ENCODE measurements around the gene SERP2. TPM values are rescaled to one million over a fixed set of nuclear protein-coding genes. Genes with fewer than 3 reads are reported as not detected.

Gene SERP2
- polyA plus RNA-seq, 6 donors from 2014 or later = 0.52 TPM; not detected in 5

GRCh38 chr13:44364345-44365000 is 9.2 kb upstream of the SERP2 start:
- H3K4me3 Mint-ChIP-seq = no peak overlapping the region
- no peak for DNase-seq
- ATAC-seq (ENCODE audit: low read depth in 2 of 2) = no peak
- H3K9me3 Mint-ChIP-seq = peaks cover 0 to 2% (median 0%) of the 10 kb centered on the region in 7 donors
- peak overlapping the region in 2 of 6 donors; percentile 33 to 50 for H3K27ac Mint-ChIP-seq
- peaks cover 0 to 2% (median 0%) of the 10 kb centered on the region in 3 donors for H3K4me1 Mint-ChIP-seq
- H3K27me3 Mint-ChIP-seq = peaks cover 0 to 6% (median 3%) of the 10 kb centered on the region in 3 donors
- no peaks in the 10 kb centered on the region for H3K36me3 Mint-ChIP-seq

DNA sequence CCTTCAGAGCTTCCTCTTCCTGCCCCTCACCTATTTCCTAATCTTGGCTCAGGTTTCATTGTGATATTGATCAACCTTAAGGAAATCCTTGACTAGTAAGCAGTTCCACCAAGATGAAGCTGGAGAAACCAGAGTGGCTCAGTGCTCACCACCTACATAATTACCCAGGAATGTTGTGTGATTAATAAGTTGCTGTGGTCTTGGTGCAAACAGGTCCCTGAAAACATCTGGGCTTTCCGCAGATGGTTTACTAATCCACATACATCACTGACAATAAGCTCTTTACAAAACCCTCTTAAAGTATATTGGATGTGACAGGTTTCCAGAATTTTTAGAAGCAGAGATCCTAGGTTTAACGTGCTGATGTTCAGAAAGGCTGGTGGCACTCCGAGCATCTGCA is 8.6 kb upstream of the SERP2 start:
- Mint-ChIP-seq H3K4me1 (peaks cover 0 to 2% (median 0%) of the 10 kb centered on the region in 3 donors), H3K27me3 (peaks cover 0 to 6% (median 3%) of the 10 kb centered on the region in 3 donors), H3K4me3 (no peak overlapping the region), H3K9me3 (peaks cover 0 to 2% (median 0%) of the 10 kb centered on the region in 7 donors), H3K36me3 (no peaks in the 10 kb centered on the region), H3K27ac (no peak overlapping the region)
- DNase-seq (no peak), ATAC-seq (ENCODE audit: low read depth in 2 of 2) (no peak)

- Mint-ChIP-seq H3K4me3 (no peak overlapping the region), H3K27me3 (peaks cover 3 to 9% (median 4%) of the 10 kb centered on the region in 3 donors), H3K4me1 (peaks cover 0 to 2% (median 0%) of the 10 kb centered on the region in 3 donors), H3K9me3 (peaks cover 0 to 2% (median 0%) of the 10 kb centered on the region in 7 donors), H3K36me3 (no peaks in the 10 kb centered on the region), H3K27ac (no peak overlapping the region)
- ATAC-seq (ENCODE audit: low read depth in 2 of 2) (no peak), DNase-seq (no peak)
Observed at GRCh38 chr13:44365899-44366298, 7.7 kb upstream of the SERP2 start.

DNA sequence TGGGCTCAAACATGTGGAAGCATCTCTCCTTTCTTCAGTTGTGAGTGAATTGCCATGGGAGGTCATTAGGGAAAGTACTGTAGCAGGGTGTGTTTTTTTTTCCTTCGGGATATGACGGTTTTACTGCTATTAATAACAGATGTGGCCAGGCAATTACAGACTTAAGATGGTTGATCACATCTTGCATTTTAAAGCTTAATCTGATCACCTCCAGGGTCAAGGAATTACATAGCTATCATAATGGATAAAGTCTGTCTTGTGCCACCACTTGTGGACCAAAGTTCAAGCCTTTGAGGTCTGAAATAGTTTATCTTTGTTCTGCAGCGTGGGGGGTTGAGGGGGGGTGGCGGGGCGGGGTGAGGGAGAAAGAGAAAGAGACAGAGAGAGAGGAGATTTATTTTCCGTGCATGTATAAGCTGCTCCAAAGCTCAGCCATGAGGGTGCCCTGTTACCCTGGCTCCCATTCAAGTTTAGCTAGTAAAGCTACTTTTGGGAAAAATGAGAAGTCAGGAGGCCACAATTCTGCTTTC is 5.5 kb upstream of the SERP2 start:
- ATAC-seq (ENCODE audit: low read depth in 2 of 2) (no peak), DNase-seq (no peak)
- Mint-ChIP-seq H3K27me3 (peaks cover 12 to 27% (median 18%) of the 10 kb centered on the region in 3 donors), H3K9me3 (no peaks in the 10 kb centered on the region), H3K4me3 (no peak overlapping the region), H3K4me1 (peaks cover 0 to 6% (median 2%) of the 10 kb centered on the region in 3 donors), H3K36me3 (no peaks in the 10 kb centered on the region), H3K27ac (no peak overlapping the region)

GRCh38 chr13:44368599-44369368 is 4.8 kb upstream of the SERP2 start:
- no peak for DNase-seq
- H3K4me3 Mint-ChIP-seq = no peak overlapping the region
- no peak overlapping the region for H3K27ac Mint-ChIP-seq
- peak; percentile 33 to 37 for ATAC-seq (ENCODE audit: low read depth in 2 of 2)
- H3K9me3 Mint-ChIP-seq = no peaks in the 10 kb centered on the region
- H3K36me3 Mint-ChIP-seq = no peaks in the 10 kb centered on the region
- H3K4me1 Mint-ChIP-seq = peaks cover 0 to 6% (median 2%) of the 10 kb centered on the region in 3 donors
- peaks cover 12 to 29% (median 20%) of the 10 kb centered on the region in 3 donors for H3K27me3 Mint-ChIP-seq

GRCh38 chr13:44371421-44371820 is 2.2 kb upstream of the SERP2 start:
- peaks cover 0 to 2% (median 0%) of the 10 kb centered on the region in 7 donors for H3K9me3 Mint-ChIP-seq
- H3K27ac Mint-ChIP-seq = no peak overlapping the region
- H3K36me3 Mint-ChIP-seq = no peaks in the 10 kb centered on the region
- H3K4me1 Mint-ChIP-seq = peaks cover 0 to 6% (median 0%) of the 10 kb centered on the region in 3 donors
- H3K4me3 Mint-ChIP-seq = peak overlapping the region in 1 of 8 donors; percentile 4
- H3K27me3 Mint-ChIP-seq = peaks cover 18 to 38% (median 28%) of the 10 kb centered on the region in 3 donors
- DNase-seq (no peak), ATAC-seq (ENCODE audit: low read depth in 2 of 2) (no peak)

GRCh38 chr13:44373247-44373600 is 400 bp upstream of the SERP2 start:
- DNase-seq (no peak), ATAC-seq (ENCODE audit: low read depth in 2 of 2) (no peak)
- Mint-ChIP-seq H3K4me1 (peaks cover 0 to 6% (median 0%) of the 10 kb centered on the region in 3 donors), H3K36me3 (no peaks in the 10 kb centered on the region), H3K27me3 (peaks cover 18 to 38% (median 28%) of the 10 kb centered on the region in 3 donors), H3K4me3 (peak overlapping the region in 2 of 8 donors; percentile 49 to 56), H3K27ac (peak overlapping the region in 1 of 6 donors; percentile 76), H3K9me3 (peaks cover 0 to 2% (median 0%) of the 10 kb centered on the region in 7 donors)

DNA sequence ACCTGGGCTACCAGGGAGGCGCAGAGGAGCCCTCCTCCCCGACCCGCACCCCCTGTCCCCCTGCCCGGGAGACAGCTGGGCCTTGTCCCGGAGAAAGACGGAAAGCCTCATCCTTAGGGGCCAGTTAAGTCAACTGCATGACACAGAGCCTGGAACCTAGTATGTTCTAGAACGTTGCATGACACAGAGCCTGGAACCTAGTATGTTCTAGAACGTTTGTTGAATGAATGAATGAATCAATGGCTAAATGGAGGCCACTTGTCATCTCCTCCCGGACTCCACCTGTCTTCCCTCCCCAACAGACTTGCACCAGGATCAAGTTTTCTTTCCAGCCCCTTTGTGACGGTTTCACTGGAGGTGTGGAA is 706 bp downstream of the SERP2 start:
- peaks cover 15 to 38% (median 28%) of the 10 kb centered on the region in 3 donors for H3K27me3 Mint-ChIP-seq
- no peaks in the 10 kb centered on the region for H3K36me3 Mint-ChIP-seq
- ATAC-seq (ENCODE audit: low read depth in 2 of 2) (no peak), DNase-seq (no peak)
- H3K27ac Mint-ChIP-seq = no peak overlapping the region
- peak overlapping the region in 7 of 8 donors; percentile 49 to 75 (median 63) for H3K4me3 Mint-ChIP-seq
- H3K9me3 Mint-ChIP-seq = peaks cover 0 to 2% (median 0%) of the 10 kb centered on the region in 7 donors
- H3K4me1 Mint-ChIP-seq = peaks cover 0 to 6% (median 0%) of the 10 kb centered on the region in 3 donors

- H3K9me3 Mint-ChIP-seq = peaks cover 0 to 2% (median 0%) of the 10 kb centered on the region in 7 donors
- H3K27me3 Mint-ChIP-seq = peaks cover 6 to 18% (median 8%) of the 10 kb centered on the region in 3 donors
- no peak overlapping the region for H3K4me3 Mint-ChIP-seq
- no peaks in the 10 kb centered on the region for H3K36me3 Mint-ChIP-seq
- H3K4me1 Mint-ChIP-seq = no peaks in the 10 kb centered on the region
- H3K27ac Mint-ChIP-seq = no peak overlapping the region
- no peak for DNase-seq
- ATAC-seq (ENCODE audit: low read depth in 2 of 2) = no peak
Observed at GRCh38 chr13:44378277-44378676, 4.7 kb downstream of the SERP2 start.

DNA sequence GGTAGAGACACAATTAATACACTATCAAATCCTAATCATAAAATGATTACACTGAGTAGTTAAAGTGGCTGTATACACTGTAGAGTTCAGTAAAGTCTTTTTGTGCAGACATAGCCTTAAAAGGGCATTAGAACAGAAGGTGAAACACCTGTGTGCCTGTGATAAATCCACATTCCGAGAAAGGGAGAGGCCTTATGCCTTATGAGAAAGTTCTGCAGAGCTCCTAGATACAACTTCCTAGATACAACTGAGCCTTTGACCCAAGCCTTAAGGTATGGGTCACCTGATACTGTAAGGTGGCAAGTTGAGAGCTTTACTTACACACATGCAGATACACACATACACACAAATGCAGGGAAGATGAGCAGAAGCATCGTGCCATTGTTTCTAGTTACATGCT is 6.3 kb downstream of the SERP2 start:
- no peaks in the 10 kb centered on the region for H3K36me3 Mint-ChIP-seq
- H3K27ac Mint-ChIP-seq = no peak overlapping the region
- DNase-seq (no peak), ATAC-seq (ENCODE audit: low read depth in 2 of 2) (no peak)
- H3K4me1 Mint-ChIP-seq = no peaks in the 10 kb centered on the region
- no peak overlapping the region for H3K4me3 Mint-ChIP-seq
- H3K27me3 Mint-ChIP-seq = peaks cover under 1 to 10% (median 1%) of the 10 kb centered on the region in 3 donors
- H3K9me3 Mint-ChIP-seq = no peaks in the 10 kb centered on the region

DNA sequence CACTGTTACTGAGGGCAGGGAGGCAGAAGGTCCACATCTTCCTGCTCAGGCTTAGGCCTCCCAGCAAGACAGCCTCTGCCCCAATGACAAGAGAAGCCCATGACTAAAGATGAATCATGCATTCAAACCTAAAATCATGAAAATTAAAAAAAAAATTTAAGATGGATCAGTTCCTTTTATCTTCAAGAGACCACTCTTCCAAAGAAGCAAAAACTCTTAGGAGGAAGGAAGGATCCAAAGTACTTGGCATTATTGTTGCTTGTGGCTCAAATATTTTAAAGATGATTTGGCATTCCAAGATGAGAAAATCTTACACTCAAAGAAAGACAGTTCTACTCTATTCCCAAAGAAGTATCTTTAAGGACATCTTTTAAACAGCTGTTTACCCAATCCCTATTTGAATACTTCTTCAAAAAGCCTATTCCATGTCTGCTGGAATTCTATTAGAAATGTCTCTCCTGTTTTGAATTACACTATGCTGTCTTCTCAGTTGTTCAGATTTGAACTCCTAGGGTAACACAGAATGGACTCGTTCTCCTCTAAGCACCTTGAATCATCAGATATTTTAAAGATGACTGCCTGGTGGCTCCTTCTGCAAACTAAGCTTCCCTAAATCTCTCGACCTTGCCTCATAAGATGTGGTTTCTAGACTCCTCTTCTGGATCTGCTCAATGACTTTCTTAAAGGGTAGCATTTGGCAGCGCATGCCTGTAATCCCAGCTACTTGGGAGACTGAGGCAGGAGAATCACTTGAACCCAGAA is 7.0 kb downstream of the SERP2 start:
- no peaks in the 10 kb centered on the region for H3K36me3 Mint-ChIP-seq
- H3K27me3 Mint-ChIP-seq = peaks cover 0 to 8% (median 0%) of the 10 kb centered on the region in 3 donors
- no peak for DNase-seq
- no peaks in the 10 kb centered on the region for H3K4me1 Mint-ChIP-seq
- H3K9me3 Mint-ChIP-seq = no peaks in the 10 kb centered on the region
- peak overlapping the region in 1 of 6 donors; percentile 4 for H3K27ac Mint-ChIP-seq
- ATAC-seq (ENCODE audit: low read depth in 2 of 2) = no peak
- no peak overlapping the region for H3K4me3 Mint-ChIP-seq

- no peak for ATAC-seq (ENCODE audit: low read depth in 2 of 2)
- Mint-ChIP-seq H3K9me3 (no peaks in the 10 kb centered on the region), H3K4me1 (peaks cover 0 to 5% (median 0%) of the 10 kb centered on the region in 3 donors), H3K27me3 (peaks cover 0 to 8% (median 0%) of the 10 kb centered on the region in 3 donors), H3K4me3 (no peak overlapping the region), H3K27ac (no peak overlapping the region), H3K36me3 (no peaks in the 10 kb centered on the region)
- no peak for DNase-seq
Observed at GRCh38 chr13:44382635-44383145, 9.1 kb downstream of the SERP2 start.

GRCh38 chr13:44383945-44384344 is 10.3 kb downstream of the SERP2 start:
- H3K4me1 Mint-ChIP-seq = peaks cover 0 to 5% (median 0%) of the 10 kb centered on the region in 3 donors
- DNase-seq (no peak), ATAC-seq (ENCODE audit: low read depth in 2 of 2) (no peak)
- H3K27ac Mint-ChIP-seq = peak overlapping the region in 1 of 6 donors; percentile 7
- H3K9me3 Mint-ChIP-seq = no peaks in the 10 kb centered on the region
- H3K36me3 Mint-ChIP-seq = no peaks in the 10 kb centered on the region
- H3K27me3 Mint-ChIP-seq = peaks cover 0 to 8% (median 0%) of the 10 kb centered on the region in 3 donors
- no peak overlapping the region for H3K4me3 Mint-ChIP-seq
